Measurements from ENCODE around the gene KCNK5.

Gene KCNK5

DNA sequence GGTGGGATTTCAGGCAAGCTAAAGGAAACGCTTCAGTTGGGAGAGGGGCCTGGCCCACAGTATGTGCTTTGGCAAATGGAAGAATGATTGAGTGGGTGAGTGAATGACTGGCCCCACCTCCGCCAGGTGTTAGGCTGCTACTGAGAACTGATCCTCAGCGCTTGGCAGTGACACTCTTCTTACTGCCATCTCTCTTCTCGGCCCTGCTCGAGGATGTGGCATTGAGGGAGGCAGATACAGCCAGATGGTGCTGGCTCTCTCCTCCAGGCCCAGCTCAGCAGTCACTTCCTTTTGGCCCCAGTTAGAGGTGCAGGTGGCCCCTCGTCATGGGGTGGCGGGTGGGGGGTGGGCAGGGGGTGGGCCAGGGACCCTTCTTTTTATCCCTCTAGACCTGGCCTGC, 38.9 kb upstream of the KCNK5 start:
- TF ChIP-seq ZFX (IDR thresholded peaks at IDR 0.05; ENCODE audit: borderline replicate concordance) = no peak
- TF ChIP-seq, protein P1, sequence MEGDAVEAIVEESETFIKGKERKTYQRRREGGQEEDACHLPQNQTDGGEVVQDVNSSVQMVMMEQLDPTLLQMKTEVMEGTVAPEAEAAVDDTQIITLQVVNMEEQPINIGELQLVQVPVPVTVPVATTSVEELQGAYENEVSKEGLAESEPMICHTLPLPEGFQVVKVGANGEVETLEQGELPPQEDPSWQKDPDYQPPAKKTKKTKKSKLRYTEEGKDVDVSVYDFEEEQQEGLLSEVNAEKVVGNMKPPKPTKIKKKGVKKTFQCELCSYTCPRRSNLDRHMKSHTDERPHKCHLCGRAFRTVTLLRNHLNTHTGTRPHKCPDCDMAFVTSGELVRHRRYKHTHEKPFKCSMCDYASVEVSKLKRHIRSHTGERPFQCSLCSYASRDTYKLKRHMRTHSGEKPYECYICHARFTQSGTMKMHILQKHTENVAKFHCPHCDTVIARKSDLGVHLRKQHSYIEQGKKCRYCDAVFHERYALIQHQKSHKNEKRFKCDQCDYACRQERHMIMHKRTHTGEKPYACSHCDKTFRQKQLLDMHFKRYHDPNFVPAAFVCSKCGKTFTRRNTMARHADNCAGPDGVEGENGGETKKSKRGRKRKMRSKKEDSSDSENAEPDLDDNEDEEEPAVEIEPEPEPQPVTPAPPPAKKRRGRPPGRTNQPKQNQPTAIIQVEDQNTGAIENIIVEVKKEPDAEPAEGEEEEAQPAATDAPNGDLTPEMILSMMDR (IDR thresholded peaks at IDR 0.05) = no peak
- H3K27ac ChIP-seq = no peak overlapping the region

DNA sequence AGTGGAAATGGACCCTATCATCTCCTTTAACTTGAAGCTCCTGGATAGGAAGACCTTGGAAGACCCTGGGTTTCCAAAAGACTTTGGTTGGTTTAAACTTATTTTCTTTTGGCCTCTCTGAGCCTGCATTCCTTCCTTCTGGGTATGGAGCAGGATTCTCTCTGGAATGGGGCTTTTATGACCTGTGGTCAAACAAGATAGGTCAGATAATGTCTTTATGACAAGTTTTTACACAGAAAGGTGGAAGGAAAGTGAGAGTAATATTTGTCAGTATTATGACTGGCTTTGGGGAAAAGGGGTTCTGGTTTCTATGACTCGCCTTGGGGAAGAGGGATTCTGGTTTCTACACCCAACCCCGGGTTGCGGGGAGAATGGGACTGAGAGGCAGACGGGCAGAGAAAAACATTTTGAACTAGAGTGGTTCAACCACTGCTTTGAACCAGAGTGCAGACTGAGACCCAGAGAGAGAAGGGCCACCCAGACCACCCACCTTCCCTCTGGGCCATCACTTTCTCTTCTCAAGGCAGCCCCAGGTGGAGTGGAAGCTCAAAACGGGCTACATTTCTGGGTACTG, 37.6 kb upstream of the KCNK5 start:
- no peak overlapping the region for H3K27ac ChIP-seq
- TF ChIP-seq, protein P1 (IDR thresholded peaks at IDR 0.05) = no peak
- no peak for TF ChIP-seq ZFX (IDR thresholded peaks at IDR 0.05; ENCODE audit: borderline replicate concordance)

DNA sequence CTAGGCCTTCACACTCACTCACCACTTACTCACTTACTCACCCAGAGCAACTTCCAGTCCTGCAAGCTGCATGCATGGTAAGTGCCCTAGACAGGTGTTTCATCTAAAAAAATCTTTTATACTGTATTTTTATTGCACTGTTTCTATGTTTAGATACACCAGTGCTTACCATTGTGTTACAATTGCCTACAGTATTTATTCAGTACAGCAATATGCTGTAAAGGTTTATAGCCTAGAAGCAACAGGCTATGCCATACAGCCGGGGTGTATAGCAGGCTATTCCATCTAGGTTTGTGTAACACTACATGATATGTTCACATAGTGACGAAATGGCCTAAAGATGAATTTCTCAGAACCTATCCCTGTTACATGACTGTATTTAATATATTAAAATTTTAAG, 37.1 kb upstream of the KCNK5 start:
- no peak for TF ChIP-seq ZFX (IDR thresholded peaks at IDR 0.05; ENCODE audit: borderline replicate concordance)
- TF ChIP-seq, protein P1 (IDR thresholded peaks at IDR 0.05) = no peak
- no peak overlapping the region for H3K27ac ChIP-seq

DNA sequence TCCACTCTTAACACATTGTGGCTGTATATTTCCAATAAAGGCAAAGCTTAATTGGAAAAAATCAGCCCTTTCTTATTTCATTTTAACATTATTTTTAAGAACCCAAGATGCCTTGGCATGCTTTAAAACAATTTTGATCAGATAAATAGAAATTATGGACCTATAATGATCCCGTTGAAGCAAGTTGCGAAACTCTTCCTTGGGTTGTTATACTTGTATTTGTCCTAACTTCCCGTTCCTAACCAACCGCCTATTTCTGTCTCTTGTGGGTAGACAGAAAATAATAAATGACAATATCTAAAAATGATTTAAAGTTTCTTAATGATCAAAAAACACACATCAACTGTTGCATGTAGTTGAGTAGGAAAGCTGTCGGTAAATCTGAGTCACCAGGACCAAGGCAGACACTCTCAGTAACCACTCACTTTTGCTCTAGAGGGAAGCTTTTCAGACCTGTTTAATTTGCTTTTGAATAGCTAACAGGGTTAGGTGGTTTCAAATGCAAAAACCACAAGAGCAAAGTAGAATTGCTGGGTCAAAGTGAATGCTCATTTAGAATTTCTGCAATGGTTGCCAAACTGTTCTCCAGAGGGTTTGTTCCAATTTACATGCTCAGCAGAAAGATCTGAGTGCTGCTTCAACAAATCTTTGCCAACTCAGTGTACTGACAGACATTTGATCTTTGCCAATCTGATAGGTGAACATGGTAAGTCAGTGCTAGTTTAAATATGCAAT, 34.2 kb upstream of the KCNK5 start:
- no peak for TF ChIP-seq ZFX (IDR thresholded peaks at IDR 0.05; ENCODE audit: borderline replicate concordance)
- TF ChIP-seq, protein P1 (IDR thresholded peaks at IDR 0.05) = no peak
- no peak overlapping the region for H3K27ac ChIP-seq

DNA sequence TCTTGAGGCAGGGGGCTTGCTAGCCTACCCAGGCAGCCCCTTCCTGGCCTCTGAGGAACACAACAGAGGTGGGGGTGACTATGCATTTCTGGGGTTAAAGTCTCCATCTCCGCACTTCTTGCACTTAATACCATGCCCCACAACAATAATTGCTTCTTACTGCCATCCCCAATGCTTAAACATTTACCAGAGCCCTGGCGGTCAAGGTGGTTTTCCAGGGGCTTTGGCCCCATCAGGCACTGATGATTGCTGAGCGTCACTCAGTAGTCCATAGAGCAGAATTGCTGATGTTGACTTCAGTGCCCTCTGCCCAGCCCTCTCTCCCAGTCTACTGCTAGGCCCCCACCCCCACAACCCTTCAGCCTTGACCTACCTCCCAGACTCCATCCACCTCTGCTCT, 32.5 kb upstream of the KCNK5 start:
- TF ChIP-seq ZFX (IDR thresholded peaks at IDR 0.05; ENCODE audit: borderline replicate concordance) = no peak
- TF ChIP-seq, protein P1 (IDR thresholded peaks at IDR 0.05) = no peak
- H3K27ac ChIP-seq = no peak overlapping the region

DNA sequence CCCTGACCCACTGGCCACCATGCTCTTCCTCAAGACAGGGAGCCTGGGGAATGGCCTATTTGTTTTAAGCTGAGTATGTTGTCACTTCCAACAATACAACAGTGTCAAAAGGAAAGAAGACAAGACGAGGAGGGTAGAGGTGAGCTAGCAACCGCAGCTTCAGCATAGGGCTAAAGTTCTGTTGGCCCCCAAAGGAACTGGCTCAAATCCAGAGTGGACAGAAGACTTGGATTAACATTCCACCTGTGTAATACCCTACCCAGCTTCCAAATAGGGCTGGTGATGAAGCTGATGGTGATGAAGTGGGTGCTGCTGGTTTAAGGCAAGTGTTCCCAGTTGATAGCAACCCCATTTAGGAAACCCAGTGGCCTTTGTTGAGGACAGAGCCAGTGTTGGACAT, 31.7 kb upstream of the KCNK5 start:
- TF ChIP-seq, protein P1 (IDR thresholded peaks at IDR 0.05) = no peak
- no peak for TF ChIP-seq ZFX (IDR thresholded peaks at IDR 0.05; ENCODE audit: borderline replicate concordance)
- no peak overlapping the region for H3K27ac ChIP-seq

DNA sequence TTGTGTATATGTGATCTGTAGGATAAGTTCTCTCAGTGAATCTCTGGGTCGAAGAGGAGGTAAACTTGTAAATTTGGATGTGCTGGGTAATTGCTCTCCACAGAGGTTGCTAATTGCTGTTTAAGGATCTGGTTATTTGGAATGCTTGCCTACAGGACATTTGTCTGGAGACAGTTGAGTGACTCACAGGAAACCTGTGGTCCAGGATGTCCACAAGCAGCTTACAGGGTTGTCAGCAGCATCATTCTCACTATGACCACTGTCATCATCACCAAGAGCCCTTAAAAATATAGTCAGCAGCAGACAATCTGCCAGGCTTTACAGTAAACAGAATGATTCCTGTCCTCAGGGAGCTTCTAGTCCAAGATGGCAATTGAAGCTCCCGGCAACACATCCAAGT, 31.2 kb upstream of the KCNK5 start:
- TF ChIP-seq, protein P1 (IDR thresholded peaks at IDR 0.05) = no peak
- TF ChIP-seq ZFX (IDR thresholded peaks at IDR 0.05; ENCODE audit: borderline replicate concordance) = no peak
- no peak overlapping the region for H3K27ac ChIP-seq
